OCI-LY1 (cell line): ENCODE measurements around the gene LSP1.

Experiments
- CTCF ChIP-seq: fragments of 200-600 bp; sonication (generic), shearing (Covaris generic); IDR thresholded peaks from 2 replicates; pipeline ENCODE4 v1.5.1; 2017; ENCODE audit warnings: mild to moderate bottlenecking, antibody characterized with exemption, low read length, moderate library complexity, mixed read lengths
- EZH2 ChIP-seq: fragments of 200-600 bp; sonication (generic), shearing (Covaris generic); IDR thresholded peaks from 2 replicates; pipeline ENCODE4 v1.8.0; 2017; ENCODE audit warnings: borderline replicate concordance, mixed run types, mild to moderate bottlenecking, antibody characterized with exemption, low read length, moderate library complexity, mixed read lengths

GRCh38 chr11:1930462-1930830 is 77.6 kb downstream of the LSP1 start:
- TF ChIP-seq EZH2 (no peak), CTCF (no peak)
